MM.1S (cell line): ENCODE measurements around the gene BEST4.

Experiments used
- DNase-seq: peaks from one replicate; pipeline ENCODE4 v3.0.0-alpha.2; 2015
- H2AFZ ChIP-seq: fragments of 300-600 bp; sonication (generic); 2 replicates; pipeline ENCODE4 v1.6.0; 2016; ENCODE audit warnings: antibody characterized with exemption, low read length
- H3F3A ChIP-seq: fragments of 300-600 bp; sonication (generic); 2 replicates; pipeline ENCODE4 v1.6.1; 2016; ENCODE audit warnings: mild to moderate bottlenecking, antibody characterized with exemption, low read length, moderate library complexity, mixed read lengths; ENCODE audit not compliant: insufficient read depth
- H3K27ac ChIP-seq: fragments of 300-600 bp; sonication (generic); 2 replicates; pipeline ENCODE4 v1.5.1; 2016; ENCODE audit warnings: mild to moderate bottlenecking, low read length
- H3K27me3 ChIP-seq: fragments of 300-600 bp; sonication (generic); replicated peaks from 2 replicates; pipeline ENCODE4 v1.6.0; 2016; ENCODE audit warnings: low read length; ENCODE audit not compliant: insufficient read depth
- H3K36me3 ChIP-seq: fragments of 300-600 bp; sonication (generic); replicated peaks from 2 replicates; pipeline ENCODE4 v1.6.1; 2016; ENCODE audit warnings: mild to moderate bottlenecking, low read length, mixed read lengths; ENCODE audit not compliant: insufficient read depth
- H3K4me1 ChIP-seq: fragments of 300-600 bp; sonication (generic); 2 replicates; pipeline ENCODE4 v1.6.1; 2016; ENCODE audit warnings: low read length, mixed read lengths
- H3K4me2 ChIP-seq: fragments of 300-600 bp; sonication (generic); 2 replicates; pipeline ENCODE4 v1.6.0; 2016; ENCODE audit warnings: low read depth, low read length
- H3K4me3 ChIP-seq: fragments of 300-600 bp; sonication (generic); 2 replicates; pipeline ENCODE4 v1.5.1; 2016; ENCODE audit warnings: low read length, mixed read lengths
- H3K79me2 ChIP-seq: fragments of 300-600 bp; sonication (generic); 2 replicates; pipeline ENCODE4 v1.6.1; 2016; ENCODE audit warnings: mixed run types, low read length, mixed read lengths
- H3K9ac ChIP-seq: fragments of 300-600 bp; sonication (generic); 2 replicates; pipeline ENCODE4 v1.6.1; 2016; ENCODE audit warnings: low read length, mixed read lengths
- H3K9me2 ChIP-seq: fragments of 300-600 bp; sonication (generic); replicated peaks from 2 replicates; pipeline ENCODE4 v1.6.1; 2016; ENCODE audit warnings: mild to moderate bottlenecking, low read length, mixed read lengths; ENCODE audit not compliant: insufficient read depth
- H3K9me3 ChIP-seq: fragments of 300-600 bp; sonication (generic); replicated peaks from 2 replicates; pipeline ENCODE4 v1.6.1; 2016; ENCODE audit warnings: mild to moderate bottlenecking, low read length, mixed read lengths; ENCODE audit not compliant: insufficient read depth
- H4K20me1 ChIP-seq: fragments of 300-600 bp; sonication (generic); 2 replicates; pipeline ENCODE4 v1.6.1; 2016; ENCODE audit warnings: mild to moderate bottlenecking, low read length, moderate library complexity, mixed read lengths; ENCODE audit not compliant: insufficient read depth
- EZH2 ChIP-seq: fragments of 300-600 bp; sonication (generic); optimal IDR thresholded peaks from 2 replicates; pipeline ENCODE3; 2017; ENCODE audit warnings: low read depth, mild to moderate bottlenecking, antibody characterized with exemption, low read length, mixed read lengths
- EZH2phosphoT487 ChIP-seq: fragments of 300-600 bp; sonication (generic); IDR thresholded peaks from 2 replicates; pipeline ENCODE4 v1.6.1; 2018; ENCODE audit warnings: antibody characterized with exemption, low read length
- TF ChIP-seq, protein P1 (sequence below): fragments of 300-600 bp; sonication (generic); IDR thresholded peaks from 2 replicates; pipeline ENCODE4 v1.5.1; 2016; ENCODE audit warnings: antibody characterized with exemption, low read length, mixed read lengths

Gene BEST4

DNA sequence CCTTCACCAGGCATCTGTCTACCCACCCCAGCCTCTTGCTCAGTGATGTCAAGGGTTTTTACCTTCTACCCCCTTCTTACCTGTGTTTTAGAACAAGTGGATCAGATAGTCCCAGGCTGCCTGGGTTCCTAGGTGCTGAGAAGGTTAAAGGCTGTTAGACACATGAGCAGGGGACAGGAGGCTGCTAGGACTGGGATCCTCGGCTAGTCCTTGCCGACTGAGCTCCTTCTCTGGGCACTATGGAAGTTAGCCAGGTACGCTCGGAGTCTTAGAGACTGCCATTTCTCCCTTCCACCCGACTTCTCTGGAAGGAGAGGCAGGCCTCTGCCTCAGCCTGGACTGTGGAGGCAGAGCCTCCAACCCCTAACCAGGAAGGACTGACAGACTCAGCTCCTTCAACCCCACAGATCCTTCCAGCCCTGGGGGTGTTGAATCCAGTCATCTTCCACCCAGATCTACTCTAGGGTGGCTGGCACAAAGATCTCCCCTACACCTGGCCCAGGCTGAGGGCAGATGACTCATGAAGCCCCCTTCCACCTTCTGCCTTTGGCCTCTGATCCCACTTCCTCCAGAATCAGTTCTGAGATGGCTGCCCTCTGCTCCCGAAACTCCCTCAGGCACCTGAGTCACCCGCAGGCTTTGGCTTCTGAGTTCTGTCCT lies 18.9 kb upstream of the BEST4 start, which contains the start of gene DYNLT4:
Gene DYNLT4 (minus strand): TSS at position 648 of the 660 bp plus-strand sequence. CDS start 683 bp downstream, outside the sequence.
- Histone ChIP-seq H3K27ac (no peak within 1 kb of the TSS), H3K9me2 (no peaks in the 10 kb centered on the region), H3K79me2 (no peaks in the 10 kb centered on the region), H3K9ac (no peak within 1 kb of the TSS), H3K4me2 (no peak within 1 kb of the TSS), H2AFZ (no peak within 1 kb of the TSS), H3K36me3 (no peaks in the 10 kb centered on the region), H3K4me3 (no peak within 1 kb of the TSS), H3K9me3 (no peaks in the 10 kb centered on the region), H3F3A (peaks cover 10% of the 10 kb centered on the region; the same call in 1 of the 2 replicates), H4K20me1 (no peaks in the 10 kb centered on the region), H3K27me3 (no peaks in the 10 kb centered on the region), H3K4me1 (peaks cover 19% of the 10 kb centered on the region)
- TF ChIP-seq EZH2phosphoT487: no peak
- DNase-seq: no peak

- Histone ChIP-seq H3K9ac (no peak overlapping the region), H3K79me2 (no peaks in the 10 kb centered on the region), H3K9me3 (no peaks in the 10 kb centered on the region), H3K9me2 (no peaks in the 10 kb centered on the region), H3K4me1 (peaks cover 19% of the 10 kb centered on the region), H3K27me3 (no peaks in the 10 kb centered on the region), H3K36me3 (no peaks in the 10 kb centered on the region), H3K4me3 (no peak overlapping the region), H2AFZ (no peak overlapping the region), H3K27ac (no peak overlapping the region), H3F3A (peaks cover 6% of the 10 kb centered on the region; the same call in 1 of the 2 replicates), H4K20me1 (no peaks in the 10 kb centered on the region), H3K4me2 (no peak overlapping the region)
- no peak for DNase-seq
- TF ChIP-seq EZH2phosphoT487: no peak
- no peak for TF ChIP-seq EZH2
- TF ChIP-seq, protein P1, sequence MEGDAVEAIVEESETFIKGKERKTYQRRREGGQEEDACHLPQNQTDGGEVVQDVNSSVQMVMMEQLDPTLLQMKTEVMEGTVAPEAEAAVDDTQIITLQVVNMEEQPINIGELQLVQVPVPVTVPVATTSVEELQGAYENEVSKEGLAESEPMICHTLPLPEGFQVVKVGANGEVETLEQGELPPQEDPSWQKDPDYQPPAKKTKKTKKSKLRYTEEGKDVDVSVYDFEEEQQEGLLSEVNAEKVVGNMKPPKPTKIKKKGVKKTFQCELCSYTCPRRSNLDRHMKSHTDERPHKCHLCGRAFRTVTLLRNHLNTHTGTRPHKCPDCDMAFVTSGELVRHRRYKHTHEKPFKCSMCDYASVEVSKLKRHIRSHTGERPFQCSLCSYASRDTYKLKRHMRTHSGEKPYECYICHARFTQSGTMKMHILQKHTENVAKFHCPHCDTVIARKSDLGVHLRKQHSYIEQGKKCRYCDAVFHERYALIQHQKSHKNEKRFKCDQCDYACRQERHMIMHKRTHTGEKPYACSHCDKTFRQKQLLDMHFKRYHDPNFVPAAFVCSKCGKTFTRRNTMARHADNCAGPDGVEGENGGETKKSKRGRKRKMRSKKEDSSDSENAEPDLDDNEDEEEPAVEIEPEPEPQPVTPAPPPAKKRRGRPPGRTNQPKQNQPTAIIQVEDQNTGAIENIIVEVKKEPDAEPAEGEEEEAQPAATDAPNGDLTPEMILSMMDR: no peak
These were observed 18.2 kb upstream of the BEST4 start for GRCh38 chr1:44806025-44806703.

GRCh38 chr1:44805311-44806024 lies 17.5 kb upstream of the BEST4 start:
- TF ChIP-seq EZH2 (no peak), EZH2phosphoT487 (no peak)
- TF ChIP-seq, protein P1: no peak
- H2AFZ ChIP-seq: no peak overlapping the region
- H3K9me3 ChIP-seq: no peaks in the 10 kb centered on the region
- H3K9ac ChIP-seq: no peak overlapping the region
- H3K79me2 ChIP-seq: peaks cover 5% of the 10 kb centered on the region; the same call in 1 of the 2 replicates
- DNase-seq: no peak
- no peak overlapping the region for H3K4me2 ChIP-seq
- no peak overlapping the region for H3K27ac ChIP-seq
- no peak overlapping the region for H3K4me3 ChIP-seq
- peaks cover 22% of the 10 kb centered on the region for H3K4me1 ChIP-seq
- H3F3A ChIP-seq: peaks cover 6% of the 10 kb centered on the region; the same call in 1 of the 2 replicates
- no peaks in the 10 kb centered on the region for H3K9me2 ChIP-seq
- no peaks in the 10 kb centered on the region for H4K20me1 ChIP-seq
- H3K27me3 ChIP-seq: no peaks in the 10 kb centered on the region
- no peaks in the 10 kb centered on the region for H3K36me3 ChIP-seq
